Measurements from ENCODE around the gene SMIM28. TPM values are rescaled to one million over a fixed set of nuclear protein-coding genes. Genes with fewer than 3 reads are reported as not detected.

The SMIM28 gene
- total RNA-seq, 2 experiments from 2014 or later = not detected

GRCh38 chr6:138426500-138427123 is 48.9 kb downstream of the SMIM28 start:
- H3K4me1 Mint-ChIP-seq = peaks cover 5% of the 10 kb centered on the region
- H3K9me3 Mint-ChIP-seq = no peaks in the 10 kb centered on the region
- no peak overlapping the region for H3K4me3 Mint-ChIP-seq
- H3K36me3 Mint-ChIP-seq = no peaks in the 10 kb centered on the region
- H3K27me3 Mint-ChIP-seq = no peaks in the 10 kb centered on the region
- no peak overlapping the region for H3K27ac Mint-ChIP-seq
- no peak for DNase-seq

DNA sequence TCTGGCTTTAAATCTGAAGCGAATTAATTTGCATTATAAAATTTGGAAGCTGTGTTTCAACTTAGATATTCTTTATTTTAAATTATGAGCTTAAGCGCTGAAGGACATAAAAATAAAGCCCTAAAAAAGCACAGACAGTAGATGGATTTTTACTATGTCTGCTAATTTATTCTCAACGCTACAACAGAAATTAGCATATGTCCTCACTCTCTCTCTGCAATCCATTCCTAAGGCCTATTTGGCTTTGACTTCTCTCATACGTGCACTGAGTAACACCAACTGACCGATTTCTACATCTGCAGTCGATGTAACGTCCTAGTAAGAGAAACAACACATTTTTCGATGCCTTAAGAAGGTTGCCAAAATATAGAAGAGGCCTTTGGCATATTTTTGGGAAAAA is 50.0 kb downstream of the SMIM28 start:
- H3K27me3 Mint-ChIP-seq = no peaks in the 10 kb centered on the region
- H3K4me1 Mint-ChIP-seq = peaks cover 5% of the 10 kb centered on the region
- no peak overlapping the region for H3K4me3 Mint-ChIP-seq
- DNase-seq = no peak
- no peak overlapping the region for H3K27ac Mint-ChIP-seq
- no peaks in the 10 kb centered on the region for H3K9me3 Mint-ChIP-seq
- H3K36me3 Mint-ChIP-seq = no peaks in the 10 kb centered on the region

DNA sequence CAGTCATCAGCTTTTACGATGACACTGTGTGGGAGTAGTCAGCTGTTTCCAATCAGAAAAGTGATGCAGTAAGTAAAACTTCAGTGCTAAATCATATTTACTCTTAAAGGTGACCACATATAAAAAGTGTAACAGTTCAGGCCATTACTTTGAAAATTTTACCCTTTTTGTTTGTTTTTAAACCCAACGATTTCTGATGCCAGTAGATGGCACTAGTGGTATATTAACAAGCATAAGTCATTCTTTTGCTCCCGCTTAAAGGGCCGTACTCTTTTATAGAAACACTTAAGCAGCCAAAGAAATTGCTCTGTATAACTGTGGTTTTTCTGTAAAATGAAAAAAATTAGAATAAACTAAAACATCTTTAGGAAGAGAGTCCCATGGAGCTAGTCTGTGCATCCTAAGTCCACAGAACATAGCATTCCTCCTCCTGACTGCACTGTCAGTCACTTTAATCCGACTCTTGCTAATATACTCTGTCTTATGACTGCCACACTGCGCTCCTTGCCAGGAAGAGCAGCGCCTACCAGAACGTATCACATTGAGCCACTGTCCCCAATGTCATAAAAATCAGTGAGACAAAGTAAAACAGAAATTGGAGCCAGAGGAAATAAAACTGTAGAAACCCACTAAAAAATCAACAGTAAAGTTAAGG is 51.4 kb downstream of the SMIM28 start:
- Mint-ChIP-seq H3K9me3 (no peaks in the 10 kb centered on the region), H3K36me3 (no peaks in the 10 kb centered on the region), H3K4me3 (no peak overlapping the region), H3K27ac (no peak overlapping the region), H3K4me1 (no peaks in the 10 kb centered on the region), H3K27me3 (no peaks in the 10 kb centered on the region)
- no peak for DNase-seq

GRCh38 chr6:138429761-138430160 is 52.1 kb downstream of the SMIM28 start:
- H3K27me3 Mint-ChIP-seq = no peaks in the 10 kb centered on the region
- DNase-seq = no peak
- no peaks in the 10 kb centered on the region for H3K4me1 Mint-ChIP-seq
- H3K9me3 Mint-ChIP-seq = no peaks in the 10 kb centered on the region
- H3K36me3 Mint-ChIP-seq = no peaks in the 10 kb centered on the region
- H3K4me3 Mint-ChIP-seq = no peak overlapping the region
- H3K27ac Mint-ChIP-seq = no peak overlapping the region

- H3K4me1 Mint-ChIP-seq = no peaks in the 10 kb centered on the region
- no peaks in the 10 kb centered on the region for H3K9me3 Mint-ChIP-seq
- no peak overlapping the region for H3K4me3 Mint-ChIP-seq
- no peak for DNase-seq
- no peaks in the 10 kb centered on the region for H3K36me3 Mint-ChIP-seq
- H3K27me3 Mint-ChIP-seq = no peaks in the 10 kb centered on the region
- no peak overlapping the region for H3K27ac Mint-ChIP-seq
Measured at GRCh38 chr6:138430361-138431145, 52.8 kb downstream of the SMIM28 start.

DNA sequence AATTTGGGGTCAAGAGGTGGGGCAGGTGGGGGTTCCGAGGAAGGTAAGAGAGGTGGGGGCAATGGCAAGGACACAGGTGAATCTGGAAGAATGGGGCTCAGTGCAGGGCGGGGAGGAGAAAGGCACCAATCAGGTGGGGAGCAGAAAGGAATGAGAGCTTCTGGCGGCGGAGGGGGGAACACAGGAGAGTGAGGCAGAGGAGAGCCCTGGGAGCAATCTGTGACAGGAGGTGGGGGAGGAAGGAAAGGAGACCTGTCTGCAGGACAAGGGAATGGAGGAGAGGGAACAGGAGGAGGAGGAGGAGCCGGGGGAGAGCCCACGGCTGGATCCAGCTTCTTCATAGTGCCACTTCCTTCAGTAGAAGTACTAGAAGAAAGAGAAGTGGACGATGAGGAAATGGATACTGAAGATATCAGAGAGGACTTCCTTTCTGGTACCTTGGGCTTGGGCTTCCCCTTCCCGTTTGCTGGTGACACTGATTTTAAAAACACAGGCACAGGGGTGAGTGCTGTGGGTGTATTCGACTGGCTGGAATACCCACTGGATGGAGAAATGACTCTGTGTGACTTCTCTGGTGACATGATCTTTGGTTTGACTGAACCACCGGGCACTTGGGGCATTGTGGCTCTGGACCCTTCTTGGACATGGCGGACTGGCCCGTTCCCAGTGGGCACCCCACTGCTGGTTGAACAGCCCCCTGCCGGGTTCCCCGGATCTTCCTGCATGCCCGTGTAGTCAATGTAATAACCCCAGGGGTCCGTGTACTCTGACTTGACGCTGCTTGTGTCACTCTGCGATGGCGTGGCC is 53.8 kb downstream of the SMIM28 start:
- H3K4me1 Mint-ChIP-seq = no peaks in the 10 kb centered on the region
- no peak overlapping the region for H3K27ac Mint-ChIP-seq
- no peak for DNase-seq
- H3K9me3 Mint-ChIP-seq = no peaks in the 10 kb centered on the region
- H3K27me3 Mint-ChIP-seq = no peaks in the 10 kb centered on the region
- no peak overlapping the region for H3K4me3 Mint-ChIP-seq
- H3K36me3 Mint-ChIP-seq = no peaks in the 10 kb centered on the region

DNA sequence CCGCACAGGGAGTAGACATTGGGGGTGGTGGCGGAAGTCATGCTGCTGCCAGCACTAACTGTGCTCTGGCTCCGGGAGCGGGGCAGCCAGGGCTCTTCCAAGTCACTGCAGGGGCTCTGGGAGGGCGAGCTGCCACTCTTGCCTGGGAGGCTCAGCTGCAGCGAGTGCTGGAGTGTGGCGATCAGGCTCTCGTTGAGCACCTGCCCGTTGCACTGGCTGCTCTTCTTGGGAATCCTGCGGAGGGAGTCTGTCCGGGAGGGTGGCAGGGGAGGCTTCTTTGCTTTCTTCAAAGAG is 54.3 kb downstream of the SMIM28 start:
- no peaks in the 10 kb centered on the region for H3K4me1 Mint-ChIP-seq
- no peaks in the 10 kb centered on the region for H3K27me3 Mint-ChIP-seq
- H3K4me3 Mint-ChIP-seq = no peak overlapping the region

More for the DNA sequence above, 54.3 kb downstream of the SMIM28 start:
- H3K27ac Mint-ChIP-seq = no peak overlapping the region
- DNase-seq = no peak
- H3K36me3 Mint-ChIP-seq = no peaks in the 10 kb centered on the region
- H3K9me3 Mint-ChIP-seq = no peaks in the 10 kb centered on the region

Other genes starting within 250 kb of the SMIM28 start
- 1 to 10 TPM; 1.6 to 1.7 TPM for gene ARFGEF3, start 216.0 kb upstream of the SMIM28 start, total RNA-seq
- gene PBOV1, start 159.4 kb upstream of the SMIM28 start, total RNA-seq = not detected
- gene HEBP2, start 26.3 kb downstream of the SMIM28 start, total RNA-seq = 10 to 100 TPM; 27.4 to 28.0 TPM
- under 1 TPM; 0.68 to 0.76 TPM for gene NHSL1, start 121.6 kb downstream of the SMIM28 start, total RNA-seq